Natural killer cell (primary cell): ENCODE measurements around the gene BTBD6. TPM values are rescaled to one million over a fixed set of nuclear protein-coding genes. Genes with fewer than 3 reads are reported as not detected.
A peak's percentile ranks its signal among the peaks of the same experiment; 100 is the strongest.

Experiments used
- ATAC-seq, 3 donors: fragments of 150-1000 bp in 2 of 3; fragments of 200-7000 bp in 1 of 3; cut with Tn5 transposase; 1 replicate in 1 of 3; 2 replicates in 2 of 3; pipeline ENCODE4 v1.10.0; 2021; ENCODE audit warnings: mild to moderate bottlenecking in 2 of 3, moderate library complexity in 2 of 3
- DNase-seq, 2 donors: peaks; one replicate each; pipeline versions ENCODE4 v3.0.0 to v3.0.0-alpha.2; 2013 to 2021; ENCODE audit warnings: mixed read lengths in 1 of 2
- H3K27ac ChIP-seq: one replicate; pipeline ENCODE4 v1.5.1; 2013; ENCODE audit warnings: mild to moderate bottlenecking, low read length
- H3K27me3 ChIP-seq: one replicate; pipeline ENCODE4 v1.6.1; 2013; ENCODE audit warnings: low read length; ENCODE audit not compliant: control insufficient read depth, insufficient read depth
- H3K36me3 ChIP-seq: one replicate; pipeline ENCODE4 v1.6.1; 2013; ENCODE audit warnings: low read length; ENCODE audit not compliant: control insufficient read depth, insufficient read depth
- H3K4me1 ChIP-seq: one replicate; pipeline ENCODE4 v1.6.1; 2013; ENCODE audit warnings: low read length; ENCODE audit not compliant: control insufficient read depth, insufficient read depth
- H3K4me3 ChIP-seq: one replicate; pipeline ENCODE4 v1.5.1; 2013; ENCODE audit warnings: low read length
- H3K9me3 ChIP-seq: one replicate; pipeline ENCODE4 v1.6.1; 2013; ENCODE audit warnings: low read length; ENCODE audit not compliant: control insufficient read depth, insufficient read depth
- H3K27ac Mint-ChIP-seq, 2 donors: one replicate each; pipeline ENCODE4 v1.8.0; 2022; ENCODE audit warnings: mild to moderate bottlenecking in 2 of 2, mixed read lengths in 2 of 2, moderate library complexity in 1 of 2
- H3K27me3 Mint-ChIP-seq, 2 donors: one replicate each; pipeline ENCODE4 v1.8.0; 2022; ENCODE audit warnings: low read depth in 2 of 2, mixed read lengths in 2 of 2
- H3K36me3 Mint-ChIP-seq: one replicate; pipeline ENCODE4 v1.8.0; 2022; ENCODE audit warnings: mixed read lengths
- H3K4me1 Mint-ChIP-seq, 2 donors: one replicate each; pipeline ENCODE4 v1.8.0; 2022; ENCODE audit warnings: mixed read lengths in 2 of 2
- H3K4me3 Mint-ChIP-seq: one replicate; pipeline ENCODE4 v1.8.0; 2022; ENCODE audit warnings: mild to moderate bottlenecking, moderate library complexity, mixed read lengths
- H3K9me3 Mint-ChIP-seq, 2 donors: one replicate each; pipeline ENCODE4 v1.8.0; 2022; ENCODE audit warnings: mixed read lengths in 2 of 2
- CTCF ChIP-seq: fragments of 200-600 bp; IDR thresholded peaks from one replicate; pipeline ENCODE4 v1.8.0; 2022; ENCODE audit warnings: antibody characterized with exemption
- WGBS: methylation state at CpG from one replicate; pipeline ENCODE4 v1.1.7; 2013; ENCODE audit warnings: missing lambda C conversion rate; ENCODE audit not compliant: insufficient coverage; 5-methylcytosine and 5-hydroxymethylcytosine counted together
- intact Hi-C: fragments of 100-400 bp; cut with micrococcal nuclease; formaldehyde crosslinking; loops from one replicate; pipeline ENCODE4 v1.14.2; 2022
- total RNA-seq, 4 donors: library from RNA; stranded (reverse); fragments of 120-200 nt in 1 of 4; gene quantifications; one replicate each; pipeline versions ENCODE4 v1.2.3 to v1.2.4, GENCODE V29; 2013 to 2022

Gene BTBD6
- total RNA-seq, 3 donors from 2014 or later (not counting 1 experiment from before 2014, with no cell fraction given) = 30.9 to 48.7 (median 44.2) TPM

GRCh38 chr14:105258846-105259245, 10.5 kb downstream of the BTBD6 start:
- DNase-seq (no peak), ATAC-seq (no peak)
- no peaks in the 10 kb centered on the region for H3K27me3 Mint-ChIP-seq
- no peak overlapping the region for H3K27ac ChIP-seq
- H3K27me3 ChIP-seq = no peaks in the 10 kb centered on the region
- H3K4me3 Mint-ChIP-seq = no peak overlapping the region
- peaks cover 2% of the 10 kb centered on the region for H3K36me3 ChIP-seq
- no peaks in the 10 kb centered on the region for H3K9me3 ChIP-seq
- WGBS = 95% methylated on average over 7 of the region's 7 CpGs
- H3K36me3 Mint-ChIP-seq = no peaks in the 10 kb centered on the region
- no peak for TF ChIP-seq CTCF
- H3K27ac Mint-ChIP-seq = no peak overlapping the region
- no peaks in the 10 kb centered on the region for H3K4me1 Mint-ChIP-seq
- no peaks in the 10 kb centered on the region for H3K9me3 Mint-ChIP-seq
- H3K4me1 ChIP-seq = peaks cover 4% of the 10 kb centered on the region
- H3K4me3 ChIP-seq = no peak overlapping the region
- intact Hi-C loops = loop anchor here (10.0 kb wide), 1 partner anchor 46 kb away; the partner anchor contains the start of gene BRF1

- Histone ChIP-seq H3K36me3 (peaks cover 2% of the 10 kb centered on the region), H3K4me1 (no peaks in the 10 kb centered on the region), H3K4me3 (no peak overlapping the region), H3K9me3 (no peaks in the 10 kb centered on the region), H3K27ac (no peak overlapping the region), H3K27me3 (no peaks in the 10 kb centered on the region)
- H3K36me3 Mint-ChIP-seq = no peaks in the 10 kb centered on the region
- intact Hi-C loops = no loop called here
- no peak overlapping the region for H3K4me3 Mint-ChIP-seq
- no peak for TF ChIP-seq CTCF
- H3K27me3 Mint-ChIP-seq = no peaks in the 10 kb centered on the region
- H3K27ac Mint-ChIP-seq = no peak overlapping the region
- 98% methylated on average over 12 of the region's 12 CpGs for WGBS
- H3K9me3 Mint-ChIP-seq = no peaks in the 10 kb centered on the region
- no peaks in the 10 kb centered on the region for H3K4me1 Mint-ChIP-seq
- DNase-seq = no peak
- ATAC-seq = no peak
Measured at GRCh38 chr14:105260959-105261358, 12.6 kb downstream of the BTBD6 start.

GRCh38 chr14:105261781-105262180, 13.4 kb downstream of the BTBD6 start:
- DNase-seq (no peak), ATAC-seq (no peak)
- Histone ChIP-seq H3K9me3 (no peaks in the 10 kb centered on the region), H3K36me3 (peaks cover 2% of the 10 kb centered on the region), H3K27ac (no peak overlapping the region), H3K4me1 (no peaks in the 10 kb centered on the region), H3K4me3 (no peak overlapping the region), H3K27me3 (no peaks in the 10 kb centered on the region)
- Mint-ChIP-seq H3K27me3 (no peaks in the 10 kb centered on the region), H3K4me3 (no peak overlapping the region), H3K36me3 (no peaks in the 10 kb centered on the region), H3K9me3 (no peaks in the 10 kb centered on the region), H3K27ac (no peak overlapping the region), H3K4me1 (no peaks in the 10 kb centered on the region)
- WGBS = 97% methylated on average over 20 of the region's 20 CpGs
- intact Hi-C loops = no loop called here
- TF ChIP-seq CTCF = no peak

GRCh38 chr14:105267820-105268548, 19.7 kb downstream of the BTBD6 start:
- Mint-ChIP-seq H3K9me3 (no peaks in the 10 kb centered on the region), H3K36me3 (no peaks in the 10 kb centered on the region), H3K4me3 (no peak overlapping the region), H3K4me1 (peaks cover 7 to 14% of the 10 kb centered on the region in 2 donors), H3K27me3 (no peaks in the 10 kb centered on the region), H3K27ac (no peak overlapping the region)
- H3K4me3 ChIP-seq = no peak overlapping the region
- peaks cover 8% of the 10 kb centered on the region for H3K36me3 ChIP-seq
- ATAC-seq (peak in 1 of 3 donors; percentile 40), DNase-seq (no peak)
- intact Hi-C loops = no loop called here
- H3K4me1 ChIP-seq = no peaks in the 10 kb centered on the region
- no peak overlapping the region for H3K27ac ChIP-seq
- no peaks in the 10 kb centered on the region for H3K9me3 ChIP-seq
- no peaks in the 10 kb centered on the region for H3K27me3 ChIP-seq
- 93% methylated on average over 21 of the region's 21 CpGs for WGBS
- TF ChIP-seq CTCF = no peak
